BE2C (cell line): ENCODE measurements around the gene CLDN10.

Experiments used
- DNase-seq: peaks from one replicate; pipeline ENCODE4 v3.0.0-alpha.2; 2020
- H3K27me3 ChIP-seq: fragments of 250-450 bp; sonication (Bioruptor Pico); 2 replicates; pipeline ENCODE4 v1.5.1; 2020; ENCODE audit warnings: mild to moderate bottlenecking
- H3K36me3 ChIP-seq: fragments of 250-450 bp; sonication (Bioruptor Pico); 2 replicates; pipeline ENCODE4 v1.5.1; 2020; ENCODE audit warnings: mild to moderate bottlenecking
- H3K4me1 ChIP-seq: fragments of 250-450 bp; sonication (Bioruptor Pico); 2 replicates; pipeline ENCODE4 v1.5.1; 2020
- H3K4me3 ChIP-seq: 2 replicates; pipeline ENCODE4 v1.5.1; 2011; ENCODE audit warnings: low read depth, low read length
- H3K9me3 ChIP-seq: fragments of 250-450 bp; sonication (Bioruptor Pico); 2 replicates; pipeline ENCODE4 v1.5.1; 2020
- CTCF ChIP-seq: IDR thresholded peaks from 2 replicates; pipeline ENCODE4 v1.5.1; 2012; ENCODE audit warnings: mild to moderate bottlenecking, low read depth, low read length

CLDN10 gene

GRCh38 chr13:95535243-95535642, 17.3 kb upstream of the CLDN10 start:
- Histone ChIP-seq H3K36me3 (no peaks in the 10 kb centered on the region), H3K4me3 (no peak overlapping the region), H3K9me3 (no peaks in the 10 kb centered on the region), H3K27me3 (no peaks in the 10 kb centered on the region), H3K4me1 (no peaks in the 10 kb centered on the region; the same call in 1 of the 2 replicates)
- no peak for TF ChIP-seq CTCF
- no peak for DNase-seq

GRCh38 chr13:95536632-95537241, 15.8 kb upstream of the CLDN10 start:
- no peaks in the 10 kb centered on the region for H3K27me3 ChIP-seq
- no peak overlapping the region for H3K4me3 ChIP-seq
- H3K4me1 ChIP-seq, result no peaks in the 10 kb centered on the region; the same call in 1 of the 2 replicates
- H3K36me3 ChIP-seq, result no peaks in the 10 kb centered on the region
- H3K9me3 ChIP-seq, result no peaks in the 10 kb centered on the region
- DNase-seq, result no peak
- TF ChIP-seq CTCF, result peak; percentile 40

GRCh38 chr13:95540888-95541287, 11.6 kb upstream of the CLDN10 start:
- Histone ChIP-seq H3K9me3 (no peaks in the 10 kb centered on the region), H3K4me3 (no peak overlapping the region), H3K4me1 (no peaks in the 10 kb centered on the region), H3K36me3 (no peaks in the 10 kb centered on the region), H3K27me3 (no peaks in the 10 kb centered on the region)
- DNase-seq, result no peak
- no peak for TF ChIP-seq CTCF

- no peaks in the 10 kb centered on the region for H3K27me3 ChIP-seq
- no peaks in the 10 kb centered on the region for H3K4me1 ChIP-seq
- no peaks in the 10 kb centered on the region for H3K36me3 ChIP-seq
- no peak overlapping the region for H3K4me3 ChIP-seq
- no peak for DNase-seq
- TF ChIP-seq CTCF, result no peak
- no peaks in the 10 kb centered on the region for H3K9me3 ChIP-seq
These were observed 11.2 kb upstream of the CLDN10 start for GRCh38 chr13:95541308-95541707.

GRCh38 chr13:95541911-95542474, 10.5 kb upstream of the CLDN10 start:
- no peak for TF ChIP-seq CTCF
- no peak for DNase-seq
- Histone ChIP-seq H3K4me1 (no peaks in the 10 kb centered on the region), H3K4me3 (no peak overlapping the region), H3K36me3 (no peaks in the 10 kb centered on the region), H3K27me3 (no peaks in the 10 kb centered on the region), H3K9me3 (no peaks in the 10 kb centered on the region)

GRCh38 chr13:95544293-95544692, 8.2 kb upstream of the CLDN10 start:
- no peaks in the 10 kb centered on the region for H3K9me3 ChIP-seq
- DNase-seq, result no peak
- TF ChIP-seq CTCF, result no peak
- no peaks in the 10 kb centered on the region for H3K36me3 ChIP-seq
- no peak overlapping the region for H3K4me3 ChIP-seq
- no peaks in the 10 kb centered on the region for H3K4me1 ChIP-seq
- H3K27me3 ChIP-seq, result no peaks in the 10 kb centered on the region
